Measurements from ENCODE around the gene GRK4. TPM values are rescaled to one million over a fixed set of nuclear protein-coding genes. Genes with fewer than 3 reads are reported as not detected.

The GRK4 gene
- total RNA-seq, 1 donor from 2014 or later, result 1.3 TPM

DNA sequence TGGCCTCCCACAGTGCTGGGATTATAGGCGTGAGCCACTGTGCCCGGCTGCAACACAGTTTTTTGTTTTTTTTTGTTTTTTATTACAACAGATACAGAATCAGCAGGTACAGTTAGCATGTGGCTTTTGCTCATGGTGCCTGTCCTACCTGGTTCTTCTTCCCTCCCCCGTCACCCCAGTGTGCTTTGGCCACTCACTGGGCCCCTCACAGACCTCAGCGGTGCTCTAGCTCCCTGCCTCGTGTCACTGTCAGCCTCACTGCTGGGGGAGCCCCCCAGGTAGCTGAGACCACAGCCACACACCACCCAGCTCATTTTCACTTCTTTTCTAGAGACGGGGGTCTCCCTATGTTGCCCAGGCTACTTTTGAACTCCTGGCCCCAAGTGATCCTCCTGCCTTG, 72.3 kb downstream of the GRK4 start:
- Histone ChIP-seq H3K9ac (no peak overlapping the region), H3F3A (ENCODE audit: low read depth) (no peaks in the 10 kb centered on the region), H3K9me3 (ENCODE audit: low read depth) (no peaks in the 10 kb centered on the region), H3K27me3 (no peaks in the 10 kb centered on the region), H2AFZ (replicated peaks) (no peak overlapping the region), H3K27ac (no peak overlapping the region), H3K36me3 (no peaks in the 10 kb centered on the region), H3K79me2 (ENCODE audit: low read depth) (no peaks in the 10 kb centered on the region), H3K4me2 (no peak overlapping the region), H3K4me1 (peaks cover 5% of the 10 kb centered on the region), H4K20me1 (ENCODE audit: low read depth) (no peaks in the 10 kb centered on the region), H3K4me3 (no peak overlapping the region)
- no peak overlapping the region for H3K4me3 Mint-ChIP-seq
- H3K27me3 Mint-ChIP-seq (ENCODE audit: insufficient read depth, low read depth), result peaks cover 5% of the 10 kb centered on the region
- DNase-seq (ENCODE audit: low spot score), result no peak
- H3K4me1 Mint-ChIP-seq, result peaks cover 8% of the 10 kb centered on the region
- no peak overlapping the region for H3K27ac Mint-ChIP-seq
- no peak for TF ChIP-seq EZH2 (IDR thresholded peaks at IDR 0.05)
- no peak for TF ChIP-seq CTCF (IDR thresholded peaks at IDR 0.05)
- no peak for TF ChIP-seq EZH2phosphoT487 (IDR thresholded peaks at IDR 0.05)
- no peaks in the 10 kb centered on the region for H3K9me3 Mint-ChIP-seq
- H3K36me3 Mint-ChIP-seq, result no peaks in the 10 kb centered on the region

DNA sequence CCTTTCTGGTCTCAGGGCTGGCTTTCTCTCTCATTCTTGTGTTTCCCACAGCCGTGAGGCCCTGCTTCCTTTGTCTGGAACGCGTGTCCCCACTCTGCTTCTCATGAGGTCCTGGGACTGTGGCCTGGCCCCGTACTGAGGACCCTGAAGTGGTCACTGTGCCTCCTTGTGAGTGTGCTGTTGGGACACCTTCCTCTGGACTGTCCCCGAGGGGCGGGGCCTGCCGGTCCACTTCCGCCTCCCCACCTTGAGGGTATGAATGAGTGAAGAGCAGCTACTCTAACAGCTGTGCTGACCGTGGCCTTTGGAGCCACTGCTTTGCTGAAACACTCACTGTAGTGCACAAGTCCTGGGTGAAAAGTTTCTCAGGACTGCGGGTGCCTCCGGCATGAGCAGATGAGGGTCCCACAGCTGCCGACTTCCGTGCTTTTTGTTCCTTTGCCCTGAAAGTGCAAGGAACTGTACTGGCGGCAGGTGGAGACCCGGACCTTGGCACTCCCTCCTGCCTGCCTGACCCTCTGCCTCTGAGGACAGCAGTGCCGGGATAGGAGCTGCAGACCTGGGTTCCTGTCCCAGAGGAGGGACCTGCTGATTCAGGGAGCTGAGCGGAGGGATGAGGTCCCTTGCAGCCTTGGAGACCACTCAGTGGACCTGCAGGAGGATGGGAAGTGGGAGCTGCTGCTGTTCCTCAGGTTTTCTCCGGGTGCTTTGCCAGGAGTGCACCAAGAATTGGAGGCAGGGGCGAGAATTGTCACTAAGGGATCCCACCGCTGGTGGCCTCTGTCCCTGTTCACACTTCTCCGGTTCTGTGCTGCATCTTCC, 73.0 kb downstream of the GRK4 start:
- no peak overlapping the region for H3K4me3 ChIP-seq
- no peak for DNase-seq (ENCODE audit: low spot score)
- H3K79me2 ChIP-seq (ENCODE audit: low read depth), result no peaks in the 10 kb centered on the region
- no peaks in the 10 kb centered on the region for H3K9me3 ChIP-seq (ENCODE audit: low read depth)
- H2AFZ ChIP-seq (replicated peaks), result no peak overlapping the region
- H3F3A ChIP-seq (ENCODE audit: low read depth), result no peaks in the 10 kb centered on the region
- no peak overlapping the region for H3K4me3 Mint-ChIP-seq
- H3K27me3 Mint-ChIP-seq (ENCODE audit: insufficient read depth, low read depth), result peaks cover 5% of the 10 kb centered on the region
- H3K27ac ChIP-seq, result no peak overlapping the region
- no peaks in the 10 kb centered on the region for H3K36me3 Mint-ChIP-seq
- no peak overlapping the region for H3K4me2 ChIP-seq
- TF ChIP-seq EZH2phosphoT487 (IDR thresholded peaks at IDR 0.05) (no peak), EZH2 (IDR thresholded peaks at IDR 0.05) (no peak), CTCF (IDR thresholded peaks at IDR 0.05) (no peak)
- H3K27ac Mint-ChIP-seq, result no peak overlapping the region
- no peaks in the 10 kb centered on the region for H3K36me3 ChIP-seq
- no peak overlapping the region for H3K9ac ChIP-seq
- H3K27me3 ChIP-seq, result no peaks in the 10 kb centered on the region
- no peaks in the 10 kb centered on the region for H3K9me3 Mint-ChIP-seq
- peaks cover 5% of the 10 kb centered on the region for H3K4me1 ChIP-seq
- no peaks in the 10 kb centered on the region for H4K20me1 ChIP-seq (ENCODE audit: low read depth)
- H3K4me1 Mint-ChIP-seq, result peaks cover 8% of the 10 kb centered on the region

GRCh38 chr4:3037957-3038461, 74.6 kb downstream of the GRK4 start:
- Mint-ChIP-seq H3K36me3 (no peaks in the 10 kb centered on the region), H3K4me1 (peaks cover 4% of the 10 kb centered on the region), H3K27ac (no peak overlapping the region), H3K4me3 (no peak overlapping the region), H3K9me3 (no peaks in the 10 kb centered on the region), H3K27me3 (ENCODE audit: insufficient read depth, low read depth) (peaks cover 3% of the 10 kb centered on the region)
- Histone ChIP-seq H4K20me1 (ENCODE audit: low read depth) (no peaks in the 10 kb centered on the region), H3K4me1 (peaks cover under 1% of the 10 kb centered on the region), H3K27ac (no peak overlapping the region), H3K4me2 (no peak overlapping the region), H3K79me2 (ENCODE audit: low read depth) (no peaks in the 10 kb centered on the region), H3K9me3 (ENCODE audit: low read depth) (no peaks in the 10 kb centered on the region), H3K27me3 (no peaks in the 10 kb centered on the region), H3F3A (ENCODE audit: low read depth) (no peaks in the 10 kb centered on the region), H3K36me3 (no peaks in the 10 kb centered on the region), H3K4me3 (no peak overlapping the region), H2AFZ (replicated peaks) (no peak overlapping the region), H3K9ac (no peak overlapping the region)
- no peak for DNase-seq (ENCODE audit: low spot score)
- no peak for TF ChIP-seq EZH2phosphoT487 (IDR thresholded peaks at IDR 0.05)
